Measurements from ENCODE around the gene LHX5. TPM values are rescaled to one million over a fixed set of nuclear protein-coding genes. Genes with fewer than 3 reads are reported as not detected.
"Not testable (repeated sequence)": the region's sequence is repeated elsewhere in the genome, so short reads cannot be mapped to it uniquely, and the experiment has no call there.

LHX5 gene
- total RNA-seq, 1 donor from 2014 or later: 0.25 TPM

DNA sequence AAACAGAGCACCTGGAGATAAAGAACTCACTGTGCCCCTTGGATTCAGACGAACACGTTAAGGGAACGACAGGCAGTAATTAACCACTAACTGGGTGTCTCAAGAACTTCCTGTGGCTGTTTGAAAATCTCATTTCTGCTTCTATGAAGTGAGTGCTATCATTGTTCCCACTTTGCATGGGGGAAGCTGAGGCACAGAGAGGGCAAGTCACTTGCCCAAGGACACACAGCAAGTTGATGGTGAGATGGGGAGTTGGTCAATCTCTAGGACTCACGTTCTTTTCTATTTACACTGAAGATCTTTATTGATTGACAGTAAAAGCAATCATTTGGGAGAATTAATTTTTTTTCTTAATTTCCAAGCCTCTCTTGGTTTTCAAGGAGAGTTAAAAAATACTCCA lies 26.8 kb upstream of the LHX5 start:
- Histone ChIP-seq H4K20me1 (ENCODE audit: insufficient read depth, low read length) (no peaks in the 10 kb centered on the region), H3K4me3 (ENCODE audit: insufficient read depth, low read depth, low read length) (no peak overlapping the region), H3K27me3 (ENCODE audit: insufficient read depth, low read length) (peaks cover 18% of the 10 kb centered on the region), H3K9me3 (ENCODE audit: insufficient read depth, low read depth, low read length) (no peaks in the 10 kb centered on the region), H3K36me3 (ENCODE audit: insufficient read depth, low read length) (no peaks in the 10 kb centered on the region), H3K27ac (ENCODE audit: low read depth, low read length) (no peak overlapping the region), H3K4me2 (ENCODE audit: low read length) (no peak overlapping the region), H2AFZ (ENCODE audit: low read depth, low read length) (no peak overlapping the region), H3K79me2 (ENCODE audit: insufficient read depth, low read length) (no peaks in the 10 kb centered on the region), H3K9ac (ENCODE audit: low read length) (no peak overlapping the region), H3K4me1 (ENCODE audit: insufficient read depth, low read length) (no peaks in the 10 kb centered on the region)
- FAIRE-seq (no peak), DNase-seq (ENCODE audit: low read depth) (no peak)
- Mint-ChIP-seq H3K36me3 (ENCODE audit: low read depth, unreplicated experiment) (no peaks in the 10 kb centered on the region), H3K27ac (ENCODE audit: unreplicated experiment) (no peak overlapping the region), H3K4me3 (ENCODE audit: unreplicated experiment) (no peak overlapping the region), H3K27me3 (ENCODE audit: low read depth, unreplicated experiment) (peaks cover 25% of the 10 kb centered on the region), H3K4me1 (ENCODE audit: low read depth, unreplicated experiment) (no peaks in the 10 kb centered on the region), H3K9me3 (ENCODE audit: unreplicated experiment) (peaks cover under 1% of the 10 kb centered on the region)
- no peak for TF ChIP-seq CTCF (IDR thresholded peaks at IDR 0.05; ENCODE audit: insufficient read depth, low read depth, low read length)
- no peak for TF ChIP-seq EZH2 (IDR thresholded peaks at IDR 0.05; ENCODE audit: insufficient read depth, low read length)

DNA sequence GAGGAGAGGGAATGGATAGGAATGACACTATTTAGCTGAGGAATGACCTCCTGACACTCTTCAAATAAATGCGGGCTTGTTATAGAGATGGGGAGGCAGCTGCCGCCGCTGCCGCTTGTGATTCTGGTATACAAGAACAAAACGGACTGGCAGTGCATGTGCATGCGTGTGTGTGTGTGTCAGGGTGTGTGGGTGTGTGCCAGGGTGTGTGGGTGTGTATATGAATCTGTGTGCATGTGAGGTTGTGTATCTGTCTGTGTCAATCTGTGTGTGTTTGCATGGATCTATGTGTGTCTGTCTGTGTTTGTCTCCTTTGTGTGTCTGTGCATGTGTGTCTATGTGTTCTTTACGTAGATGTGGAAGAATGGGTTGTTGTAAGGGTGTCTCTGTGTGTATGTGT lies 26.0 kb upstream of the LHX5 start:
- Mint-ChIP-seq H3K36me3 (ENCODE audit: low read depth, unreplicated experiment) (no peaks in the 10 kb centered on the region), H3K27ac (ENCODE audit: unreplicated experiment) (no peak overlapping the region), H3K27me3 (ENCODE audit: low read depth, unreplicated experiment) (peaks cover 31% of the 10 kb centered on the region), H3K9me3 (ENCODE audit: unreplicated experiment) (peaks cover 5% of the 10 kb centered on the region), H3K4me3 (ENCODE audit: unreplicated experiment) (no peak overlapping the region), H3K4me1 (ENCODE audit: low read depth, unreplicated experiment) (no peaks in the 10 kb centered on the region)
- no peaks in the 10 kb centered on the region for H3K4me1 ChIP-seq (ENCODE audit: insufficient read depth, low read length)
- H2AFZ ChIP-seq (ENCODE audit: low read depth, low read length): no peak overlapping the region
- FAIRE-seq: no peak
- H3K27me3 ChIP-seq (ENCODE audit: insufficient read depth, low read length): peaks cover 18% of the 10 kb centered on the region
- no peak overlapping the region for H3K4me3 ChIP-seq (ENCODE audit: insufficient read depth, low read depth, low read length)
- H3K36me3 ChIP-seq (ENCODE audit: insufficient read depth, low read length): no peaks in the 10 kb centered on the region
- no peak overlapping the region for H3K9ac ChIP-seq (ENCODE audit: low read length)
- no peaks in the 10 kb centered on the region for H3K9me3 ChIP-seq (ENCODE audit: insufficient read depth, low read depth, low read length)
- DNase-seq (ENCODE audit: low read depth): no peak
- no peaks in the 10 kb centered on the region for H3K79me2 ChIP-seq (ENCODE audit: insufficient read depth, low read length)
- H3K4me2 ChIP-seq (ENCODE audit: low read length): no peak overlapping the region
- TF ChIP-seq CTCF (IDR thresholded peaks at IDR 0.05; ENCODE audit: insufficient read depth, low read depth, low read length): no peak
- no peak for TF ChIP-seq EZH2 (IDR thresholded peaks at IDR 0.05; ENCODE audit: insufficient read depth, low read length)
- no peaks in the 10 kb centered on the region for H4K20me1 ChIP-seq (ENCODE audit: insufficient read depth, low read length)
- no peak overlapping the region for H3K27ac ChIP-seq (ENCODE audit: low read depth, low read length)

DNA sequence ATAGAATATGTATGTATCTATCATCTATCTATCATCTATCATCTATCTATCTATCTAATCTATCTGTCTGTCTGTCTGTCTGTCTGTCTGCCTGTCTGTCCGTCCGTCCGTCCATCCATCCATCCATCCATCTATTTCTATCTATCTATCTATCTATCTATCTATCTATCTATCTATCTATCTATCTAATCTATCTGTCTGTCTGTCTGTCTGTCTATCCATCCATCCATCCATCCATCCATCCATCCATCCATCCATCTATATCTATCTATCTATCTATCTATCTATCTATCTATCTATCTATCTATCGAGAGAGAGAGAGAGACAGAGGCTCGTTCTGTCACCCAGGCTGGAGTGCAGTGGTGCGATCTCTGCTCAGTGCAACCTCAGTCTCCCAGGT lies 24.3 kb upstream of the LHX5 start:
- Mint-ChIP-seq H3K27me3 (ENCODE audit: low read depth, unreplicated experiment) (peaks cover 32% of the 10 kb centered on the region), H3K9me3 (ENCODE audit: unreplicated experiment) (peaks cover 14% of the 10 kb centered on the region)
- H3K4me1 ChIP-seq (ENCODE audit: insufficient read depth, low read length); H3K27ac ChIP-seq (ENCODE audit: low read depth, low read length); H2AFZ ChIP-seq (ENCODE audit: low read depth, low read length); H3K79me2 ChIP-seq (ENCODE audit: insufficient read depth, low read length); H3K9ac ChIP-seq (ENCODE audit: low read length); H3K4me3 ChIP-seq (ENCODE audit: insufficient read depth, low read depth, low read length); H3K36me3 Mint-ChIP-seq (ENCODE audit: low read depth, unreplicated experiment); H3K4me2 ChIP-seq (ENCODE audit: low read length); DNase-seq (ENCODE audit: low read depth); H4K20me1 ChIP-seq (ENCODE audit: insufficient read depth, low read length); H3K27me3 ChIP-seq (ENCODE audit: insufficient read depth, low read length); FAIRE-seq; H3K27ac Mint-ChIP-seq (ENCODE audit: unreplicated experiment); H3K9me3 ChIP-seq (ENCODE audit: insufficient read depth, low read depth, low read length); H3K36me3 ChIP-seq (ENCODE audit: insufficient read depth, low read length); H3K4me3 Mint-ChIP-seq (ENCODE audit: unreplicated experiment); H3K4me1 Mint-ChIP-seq (ENCODE audit: low read depth, unreplicated experiment): not testable (repeated sequence)

All from astrocyte (in vitro differentiated cells and primary cell).